Karpas-422 (cell line): Measurements from ENCODE around the gene KARS1. TPM values are rescaled to one million over a fixed set of nuclear protein-coding genes. Genes with fewer than 3 reads are reported as not detected.

ENCODE experiments used
- DNase-seq: peaks from one replicate; pipeline ENCODE4 v3.0.0-alpha.2; 2015
- H2AFZ ChIP-seq: fragments of 200-600 bp; sonication (generic); 2 replicates; pipeline ENCODE4 v1.6.1; 2014; ENCODE audit warnings: antibody characterized with exemption, low read length, mixed read lengths
- H3K27ac ChIP-seq: fragments of 200-600 bp; sonication (generic); 2 replicates; pipeline ENCODE4 v1.5.1; 2014; ENCODE audit warnings: mild to moderate bottlenecking, low read length, moderate library complexity
- H3K27me3 ChIP-seq: fragments of 200-600 bp; sonication (generic); 2 replicates; pipeline ENCODE4 v1.6.1; 2014; ENCODE audit warnings: low read length, mixed read lengths
- H3K36me3 ChIP-seq: fragments of 200-600 bp; sonication (generic); 2 replicates; pipeline ENCODE4 v1.6.1; 2014; ENCODE audit warnings: low read length, mixed read lengths; ENCODE audit not compliant: insufficient read depth
- H3K4me1 ChIP-seq: fragments of 200-600 bp; sonication (generic); 2 replicates; pipeline ENCODE4 v1.6.1; 2014; ENCODE audit warnings: mild to moderate bottlenecking, low read length, mixed read lengths
- H3K4me2 ChIP-seq: fragments of 200-600 bp; sonication (generic); 2 replicates; pipeline ENCODE4 v1.6.1; 2014; ENCODE audit warnings: low read length, low read depth, mild to moderate bottlenecking; ENCODE audit not compliant: poor library complexity, severe bottlenecking
- H3K4me3 ChIP-seq: fragments of 200-600 bp; sonication (generic); 2 replicates; pipeline ENCODE4 v1.5.1; 2014; ENCODE audit warnings: mild to moderate bottlenecking, antibody characterized with exemption, low read length, mixed read lengths
- H3K79me2 ChIP-seq: fragments of 200-600 bp; sonication (generic); 2 replicates; pipeline ENCODE4 v1.6.1; 2014; ENCODE audit warnings: mild to moderate bottlenecking, low read length, mixed read lengths
- H3K9ac ChIP-seq: fragments of 200-600 bp; sonication (generic); 2 replicates; pipeline ENCODE4 v1.6.0; 2014; ENCODE audit warnings: low read length
- H3K9me2 ChIP-seq: fragments of 200-600 bp; sonication (generic), shearing (Covaris generic); replicated peaks from 2 replicates; pipeline ENCODE4 v1.6.0; 2014; ENCODE audit warnings: mild to moderate bottlenecking, low read length, moderate library complexity; ENCODE audit not compliant: insufficient read depth
- H3K9me3 ChIP-seq: fragments of 300-700, 200-600 bp; sonication (generic); 2 replicates; pipeline ENCODE4 v1.6.1; 2014; ENCODE audit warnings: low read length, mixed read lengths
- H4K20me1 ChIP-seq: fragments of 200-600 bp; sonication (generic); 2 replicates; pipeline ENCODE4 v1.6.1; 2014; ENCODE audit warnings: mild to moderate bottlenecking, antibody characterized with exemption, low read length, low read depth; ENCODE audit not compliant: insufficient read depth
- total RNA-seq: library from RNA; depleted of rRNA; stranded (reverse); fragments of >200 nt; shearing (Covaris generic); gene quantifications from 2 replicates; pipeline ENCODE4 v1.2.3, GENCODE V29; 2014; ENCODE audit warnings: low replicate concordance

The KARS1 gene
- total RNA-seq, 1 experiment from 2014 or later: 137 TPM

DNA sequence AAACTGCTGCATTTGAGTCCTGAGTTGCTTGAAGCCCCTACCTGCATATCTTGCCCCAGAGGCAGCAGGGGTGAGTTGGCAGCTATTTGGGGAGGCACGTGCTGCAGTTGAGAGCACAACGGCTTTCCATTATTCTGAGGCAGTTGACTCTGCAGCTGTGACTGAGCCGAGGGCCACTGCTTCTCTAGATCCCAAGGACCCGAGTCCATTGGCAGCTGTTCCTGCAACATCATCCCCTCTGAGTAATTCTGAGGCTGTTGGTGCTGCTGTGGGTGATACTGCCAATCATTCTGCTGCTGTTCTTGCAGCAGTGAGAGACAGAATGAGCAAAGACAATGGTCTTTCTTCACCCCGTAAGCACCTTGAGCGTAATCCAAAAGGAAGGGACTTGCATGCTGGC lies 12.9 kb upstream of the KARS1 start:
- Histone ChIP-seq H3K9me3 (no peaks in the 10 kb centered on the region), H3K4me2 (no peak overlapping the region), H3K79me2 (peaks cover 25% of the 10 kb centered on the region), H3K27ac (no peak overlapping the region), H3K4me3 (no peak overlapping the region), H3K36me3 (peaks cover 36% of the 10 kb centered on the region), H2AFZ (no peak overlapping the region), H3K27me3 (no peaks in the 10 kb centered on the region), H4K20me1 (no peaks in the 10 kb centered on the region), H3K9ac (no peak overlapping the region), H3K9me2 (no peaks in the 10 kb centered on the region), H3K4me1 (no peaks in the 10 kb centered on the region)
- DNase-seq: no peak

DNA sequence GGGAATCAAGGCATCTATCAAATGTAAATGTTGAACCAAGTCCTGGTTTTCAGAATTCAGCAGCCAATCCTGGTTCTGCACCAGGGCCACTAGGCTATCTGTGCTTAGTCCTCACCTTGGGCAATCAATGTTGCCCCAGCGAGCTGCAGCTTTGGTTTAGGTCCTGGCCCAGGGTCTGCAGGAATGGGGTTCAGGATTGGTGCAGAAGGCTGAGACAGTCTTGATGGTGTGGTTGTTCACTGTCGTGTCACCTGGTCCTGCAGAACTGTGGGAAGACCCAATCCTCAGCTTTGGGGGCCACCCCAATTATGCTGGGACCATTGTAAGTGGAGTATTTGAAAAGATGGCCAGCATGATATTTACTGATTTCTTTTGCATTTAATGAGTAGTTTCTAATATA lies 10.7 kb upstream of the KARS1 start:
- Histone ChIP-seq H2AFZ (no peak overlapping the region), H3K79me2 (peaks cover 40% of the 10 kb centered on the region), H3K9me2 (no peaks in the 10 kb centered on the region), H3K4me2 (no peak overlapping the region), H3K36me3 (peaks cover 45% of the 10 kb centered on the region), H3K4me3 (no peak overlapping the region), H4K20me1 (no peaks in the 10 kb centered on the region; the same call in 1 of the 2 replicates), H3K9me3 (no peaks in the 10 kb centered on the region), H3K27me3 (no peaks in the 10 kb centered on the region), H3K4me1 (peaks cover 14% of the 10 kb centered on the region), H3K27ac (no peak overlapping the region), H3K9ac (no peak overlapping the region)
- DNase-seq: no peak

DNA sequence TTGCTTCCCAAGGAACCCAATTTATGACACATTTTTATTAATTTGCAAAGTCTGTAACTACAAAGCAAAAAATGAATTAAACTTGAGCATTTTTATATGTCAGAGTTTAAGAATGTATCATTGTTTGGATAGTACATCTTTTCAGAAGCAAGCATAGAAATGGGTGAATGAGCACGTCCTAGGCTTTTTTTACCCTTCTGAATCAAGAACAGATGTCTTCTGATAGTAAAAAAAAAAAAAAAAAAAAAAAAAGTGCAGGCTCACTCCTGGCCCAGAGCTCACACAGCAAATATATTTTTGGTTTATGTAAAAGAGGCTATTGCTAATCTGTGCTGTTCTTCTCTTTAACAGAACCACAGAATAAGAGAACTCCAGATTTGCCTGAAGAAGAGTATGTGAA lies 6.5 kb upstream of the KARS1 start:
- Histone ChIP-seq H3K9ac (peak overlapping the region; percentile 66), H4K20me1 (peaks cover 5% of the 10 kb centered on the region; the same call in 1 of the 2 replicates), H3K79me2 (peaks cover 83% of the 10 kb centered on the region), H3K9me2 (no peaks in the 10 kb centered on the region), H3K27ac (peak overlapping the region; percentile 92), H3K36me3 (peaks cover 45% of the 10 kb centered on the region), H3K27me3 (no peaks in the 10 kb centered on the region), H3K4me1 (peaks cover 51% of the 10 kb centered on the region), H3K4me2 (peak overlapping the region; percentile 98), H2AFZ (no peak overlapping the region), H3K9me3 (no peaks in the 10 kb centered on the region), H3K4me3 (peak overlapping the region; percentile 55)
- DNase-seq: peak; percentile 80

DNA sequence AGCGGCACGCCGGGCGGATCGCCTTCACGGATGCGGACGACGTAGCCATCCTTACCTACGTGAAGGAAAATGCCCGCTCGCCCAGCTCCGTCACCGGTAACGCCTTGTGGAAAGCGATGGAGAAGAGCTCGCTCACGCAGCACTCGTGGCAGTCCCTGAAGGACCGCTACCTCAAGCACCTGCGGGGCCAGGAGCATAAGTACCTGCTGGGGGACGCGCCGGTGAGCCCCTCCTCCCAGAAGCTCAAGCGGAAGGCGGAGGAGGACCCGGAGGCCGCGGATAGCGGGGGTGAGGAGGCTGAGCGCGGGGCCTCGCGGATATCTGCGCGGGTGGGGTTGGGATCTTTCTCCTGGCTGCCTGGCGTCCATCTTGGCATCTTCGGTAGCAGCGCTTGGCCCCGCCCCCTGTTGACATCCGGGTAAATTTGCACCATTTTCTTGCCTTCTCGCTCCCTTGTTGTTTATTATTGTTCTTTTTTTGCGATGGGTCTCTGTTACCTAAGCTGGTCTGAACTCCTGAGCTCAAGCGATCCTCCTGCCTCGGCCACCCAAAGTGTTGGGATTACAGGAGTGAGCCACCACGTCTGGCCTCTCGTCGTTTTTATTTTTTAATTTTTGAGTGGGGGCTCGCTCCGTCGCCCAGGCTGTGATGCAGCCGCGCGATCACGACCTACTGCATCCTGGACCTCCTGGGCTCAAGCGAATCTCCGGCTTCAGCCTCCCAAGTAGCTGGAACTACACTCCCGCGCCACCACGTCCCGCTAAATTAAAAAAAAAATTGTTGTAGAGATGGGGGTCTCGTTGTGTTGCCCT lies 1.0 kb upstream of the KARS1 start:
- H4K20me1 ChIP-seq: peaks cover 23% of the 10 kb centered on the region

DNA sequence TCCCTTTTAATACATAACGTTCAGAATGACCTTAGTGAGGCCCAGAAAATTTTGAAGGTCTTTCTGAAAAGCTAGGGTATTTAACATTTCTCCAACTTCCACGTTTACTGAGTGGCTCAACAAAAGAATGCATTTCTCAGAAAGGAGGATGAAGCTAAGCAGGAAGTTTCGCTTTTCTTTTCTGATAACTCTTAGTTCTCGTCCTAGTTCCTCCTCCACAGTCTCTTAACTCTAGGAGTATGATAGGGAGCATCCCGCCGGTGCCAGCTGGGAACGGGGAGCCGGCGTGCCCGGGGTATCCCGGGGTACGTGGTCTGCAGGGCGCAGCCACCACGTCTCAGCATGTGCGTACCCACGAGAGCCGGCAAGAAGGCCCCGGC lies 363 bp downstream of the KARS1 start:
- H3K9me2 ChIP-seq: no peaks in the 10 kb centered on the region
- H3K4me1 ChIP-seq: peaks cover 50% of the 10 kb centered on the region
- peak overlapping the region; percentile 95 for H3K4me3 ChIP-seq
- no peak for DNase-seq
- peaks cover 21% of the 10 kb centered on the region for H4K20me1 ChIP-seq
- H3K4me2 ChIP-seq: peak overlapping the region; percentile 98
- H3K27me3 ChIP-seq: no peaks in the 10 kb centered on the region
- H3K36me3 ChIP-seq: peaks cover 27% of the 10 kb centered on the region; the same call in 1 of the 2 replicates
- peak overlapping the region; percentile 96 for H3K9ac ChIP-seq
- H3K9me3 ChIP-seq: no peaks in the 10 kb centered on the region
- peaks cover 94% of the 10 kb centered on the region for H3K79me2 ChIP-seq
- H3K27ac ChIP-seq: peak overlapping the region; percentile 39; the same call in 1 of the 2 replicates
- peak overlapping the region; percentile 69; the same call in 1 of the 2 replicates for H2AFZ ChIP-seq

More for the DNA sequence above, 1.0 kb upstream of the KARS1 start:
- Histone ChIP-seq H3K9ac (peak overlapping the region; percentile 96), H3K4me3 (peak overlapping the region; percentile 95), H3K36me3 (peaks cover 23% of the 10 kb centered on the region; the same call in 1 of the 2 replicates), H3K9me3 (no peaks in the 10 kb centered on the region), H3K27me3 (no peaks in the 10 kb centered on the region), H3K9me2 (no peaks in the 10 kb centered on the region), H3K79me2 (peaks cover 95% of the 10 kb centered on the region), H2AFZ (peak overlapping the region; percentile 15), H3K4me1 (peaks cover 64% of the 10 kb centered on the region), H3K27ac (peak overlapping the region; percentile 92), H3K4me2 (peak overlapping the region; percentile 98)
- DNase-seq: peak; percentile 93

DNA sequence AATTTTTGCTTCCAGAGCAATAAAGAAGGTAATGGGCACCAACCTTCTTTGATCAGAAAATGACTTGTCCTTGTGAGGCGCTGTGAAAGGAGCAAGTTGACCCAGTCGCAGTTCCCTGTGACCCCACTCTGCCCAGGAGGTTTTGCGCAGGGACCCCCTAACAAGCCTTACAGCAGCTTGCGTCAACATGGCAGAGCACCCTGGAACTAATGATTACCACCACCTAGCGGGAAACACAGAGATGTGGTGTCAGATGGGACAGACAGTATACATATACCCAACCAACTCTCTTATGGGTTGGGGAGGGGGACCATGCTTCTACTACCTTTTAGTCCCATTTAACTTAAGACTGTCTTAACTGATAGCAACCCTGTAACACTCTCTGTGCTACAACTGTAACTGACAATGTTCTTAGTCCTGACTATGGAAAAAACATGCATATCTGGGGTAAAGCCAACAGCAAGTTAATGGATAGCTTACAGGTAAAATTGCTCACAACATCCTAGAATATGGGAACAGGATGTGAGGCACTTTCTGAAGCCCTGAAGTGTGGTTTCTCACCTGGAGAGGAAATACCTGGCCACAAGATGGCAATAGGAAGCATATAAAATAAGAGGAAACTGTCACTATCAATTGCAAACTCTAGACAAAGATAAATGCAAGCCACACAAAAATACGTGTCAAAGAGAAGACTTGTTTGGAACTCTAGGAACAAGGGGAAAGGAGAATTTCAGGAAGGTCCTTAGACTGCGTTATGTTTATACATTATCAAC lies 3.0 kb downstream of the KARS1 start:
- H3K79me2 ChIP-seq: peaks cover 85% of the 10 kb centered on the region
- no peak for DNase-seq
- H4K20me1 ChIP-seq: peaks cover 23% of the 10 kb centered on the region
- H3K4me2 ChIP-seq: peak overlapping the region; percentile 98
- H2AFZ ChIP-seq: no peak overlapping the region
- H3K36me3 ChIP-seq: peaks cover 45% of the 10 kb centered on the region; the same call in 1 of the 2 replicates
- H3K27ac ChIP-seq: no peak overlapping the region
- no peaks in the 10 kb centered on the region for H3K9me2 ChIP-seq
- H3K9ac ChIP-seq: no peak overlapping the region
- no peaks in the 10 kb centered on the region for H3K27me3 ChIP-seq
- no peak overlapping the region for H3K4me3 ChIP-seq
- H3K9me3 ChIP-seq: no peaks in the 10 kb centered on the region
- H3K4me1 ChIP-seq: peaks cover 24% of the 10 kb centered on the region

DNA sequence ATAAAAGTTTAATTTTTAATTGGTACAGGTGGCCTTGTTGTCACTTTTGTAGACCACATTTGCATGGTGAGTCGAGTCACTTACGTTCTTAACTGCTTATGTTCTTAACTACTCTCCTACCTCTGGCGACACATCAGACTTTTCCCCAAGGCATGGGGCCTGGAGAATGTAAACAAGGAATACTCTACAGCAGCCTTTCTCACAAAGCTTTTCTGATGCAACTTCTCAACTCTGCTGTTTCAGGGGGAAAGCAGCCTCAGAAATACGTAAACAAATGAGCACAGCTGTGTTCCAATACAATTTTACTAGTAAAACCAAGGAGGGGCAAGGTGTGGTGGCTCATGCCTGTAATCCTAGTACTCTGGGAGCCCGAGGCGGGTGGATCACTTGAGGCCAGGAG lies 6.9 kb downstream of the KARS1 start:
- Histone ChIP-seq H3K9me3 (no peaks in the 10 kb centered on the region), H3K27me3 (no peaks in the 10 kb centered on the region), H3K4me3 (no peak overlapping the region), H3K36me3 (peaks cover 63% of the 10 kb centered on the region), H3K9ac (no peak overlapping the region), H3K79me2 (peaks cover 63% of the 10 kb centered on the region), H3K4me1 (peaks cover 12% of the 10 kb centered on the region), H3K9me2 (no peaks in the 10 kb centered on the region), H2AFZ (no peak overlapping the region), H3K4me2 (no peak overlapping the region), H4K20me1 (peaks cover 20% of the 10 kb centered on the region), H3K27ac (no peak overlapping the region)
- no peak for DNase-seq

DNA sequence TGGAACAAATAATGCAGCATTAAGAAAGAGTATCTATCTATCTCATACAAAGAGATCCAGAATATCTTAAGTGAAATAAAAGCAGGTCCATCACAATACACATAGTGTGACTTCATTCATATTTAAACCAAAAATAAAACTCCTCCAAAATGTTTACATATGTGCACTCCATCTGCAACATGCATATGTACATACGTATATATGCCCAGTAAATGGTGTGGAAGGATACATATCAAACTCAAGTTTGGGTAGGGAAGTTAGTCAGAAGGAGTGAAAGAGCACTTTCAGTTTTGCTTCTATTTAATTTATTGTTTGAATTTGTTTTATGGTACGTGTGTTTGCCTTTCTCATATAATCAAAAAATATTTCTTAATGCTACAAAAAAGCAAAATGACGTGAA lies 12.4 kb downstream of the KARS1 start:
- no peaks in the 10 kb centered on the region for H3K27me3 ChIP-seq
- no peak for DNase-seq
- H3K9me3 ChIP-seq: no peaks in the 10 kb centered on the region
- no peaks in the 10 kb centered on the region for H3K4me1 ChIP-seq
- peaks cover 14% of the 10 kb centered on the region for H3K79me2 ChIP-seq
- no peaks in the 10 kb centered on the region for H3K9me2 ChIP-seq
- H3K4me3 ChIP-seq: no peak overlapping the region
- H3K27ac ChIP-seq: no peak overlapping the region
- no peaks in the 10 kb centered on the region for H4K20me1 ChIP-seq
- no peak overlapping the region for H3K9ac ChIP-seq
- no peak overlapping the region for H3K4me2 ChIP-seq
- H2AFZ ChIP-seq: no peak overlapping the region
- peaks cover 57% of the 10 kb centered on the region for H3K36me3 ChIP-seq
